Glutamatergic neuron (in vitro differentiated cells): ENCODE data around the gene CACNB2. TPM values are rescaled to one million over a fixed set of nuclear protein-coding genes. Genes with fewer than 3 reads are reported as not detected.

Experiments used
- DNase-seq: peaks from one replicate; pipeline ENCODE4 v3.0.0; 2022
- H3K27ac Mint-ChIP-seq: one replicate; pipeline ENCODE4 v1.8.0; 2020; ENCODE audit warnings: mild to moderate bottlenecking, mixed read lengths, inconsistent platforms; ENCODE audit not compliant: unreplicated experiment
- H3K27me3 Mint-ChIP-seq: one replicate; pipeline ENCODE4 v1.8.0; 2020; ENCODE audit warnings: mild to moderate bottlenecking, moderate library complexity, mixed read lengths, inconsistent platforms; ENCODE audit not compliant: unreplicated experiment
- H3K36me3 Mint-ChIP-seq: one replicate; pipeline ENCODE4 v1.8.0; 2020; ENCODE audit warnings: mild to moderate bottlenecking, mixed read lengths, inconsistent platforms; ENCODE audit not compliant: unreplicated experiment
- H3K4me1 Mint-ChIP-seq: one replicate; pipeline ENCODE4 v1.8.0; 2020; ENCODE audit warnings: mild to moderate bottlenecking, low read depth, mixed read lengths, inconsistent platforms; ENCODE audit not compliant: unreplicated experiment
- H3K4me3 Mint-ChIP-seq: one replicate; pipeline ENCODE4 v1.8.0; 2020; ENCODE audit warnings: mild to moderate bottlenecking, mixed read lengths, inconsistent platforms; ENCODE audit not compliant: unreplicated experiment
- H3K9me3 Mint-ChIP-seq: one replicate; pipeline ENCODE4 v1.8.0; 2020; ENCODE audit warnings: mild to moderate bottlenecking, moderate library complexity, mixed read lengths, inconsistent platforms; ENCODE audit not compliant: unreplicated experiment
- CTCF ChIP-seq: fragments of 200-600 bp; sonication (generic); IDR thresholded peaks from one replicate; pipeline ENCODE4 v1.5.0; 2021; ENCODE audit not compliant: partially characterized antibody, unreplicated experiment
- total RNA-seq: library from RNA; stranded (reverse); fragmentation: NEBNext Ultra II Directional; extraction: Animal tissue kit (Norgen Biotek cat#: 25700); gene quantifications from one replicate; pipeline ENCODE4 v1.2.1, GENCODE V29; 2021; ENCODE audit not compliant: unreplicated experiment

The CACNB2 gene
- total RNA-seq, 1 donor from 2014 or later = 3.2 TPM

DNA sequence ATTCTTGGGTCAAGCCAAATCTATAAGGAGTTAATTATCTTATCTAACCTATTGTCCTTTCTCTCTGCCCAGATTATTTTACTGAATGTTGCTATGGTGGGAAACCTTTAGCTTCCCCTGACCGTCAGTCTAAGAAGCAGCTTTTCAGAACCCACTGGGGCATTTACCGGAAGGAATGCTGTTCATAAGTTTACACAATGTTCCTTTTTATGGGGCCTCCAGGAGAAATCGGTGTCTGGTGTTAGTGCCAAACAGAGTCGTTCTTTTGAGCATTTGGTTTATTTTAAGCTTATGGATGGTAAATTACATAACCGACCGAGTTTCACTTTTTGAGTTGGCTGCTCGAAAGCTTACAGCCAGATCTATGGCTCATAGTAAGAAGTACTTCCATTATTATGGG lies 111.9 kb downstream of the CACNB2 start:
- TF ChIP-seq CTCF = no peak
- Mint-ChIP-seq H3K36me3 (no peaks in the 10 kb centered on the region), H3K27ac (no peak overlapping the region), H3K4me3 (no peak overlapping the region), H3K4me1 (no peaks in the 10 kb centered on the region), H3K9me3 (no peaks in the 10 kb centered on the region), H3K27me3 (peaks cover 3% of the 10 kb centered on the region)
- no peak for DNase-seq

DNA sequence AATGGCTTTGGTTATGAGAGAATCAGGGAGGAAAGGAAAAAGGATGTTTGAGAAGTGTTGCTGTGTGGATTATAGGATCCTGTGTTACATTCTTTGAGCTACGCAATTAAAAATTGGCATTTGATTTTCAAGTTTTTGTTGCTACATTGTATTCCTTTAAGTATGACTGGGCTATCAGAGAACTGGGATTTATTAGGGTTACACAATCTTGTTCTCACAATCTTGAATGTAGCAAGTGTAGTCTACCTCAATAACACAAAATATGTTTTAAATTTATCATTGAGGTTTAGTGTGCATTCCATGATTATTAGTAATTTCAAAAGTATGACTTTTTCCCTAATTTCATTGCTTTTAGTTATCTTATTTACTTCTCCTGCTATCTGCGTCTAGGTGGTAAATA lies 113.9 kb downstream of the CACNB2 start:
- Mint-ChIP-seq H3K4me3 (no peak overlapping the region), H3K9me3 (no peaks in the 10 kb centered on the region), H3K27ac (no peak overlapping the region), H3K4me1 (no peaks in the 10 kb centered on the region), H3K27me3 (peaks cover 2% of the 10 kb centered on the region), H3K36me3 (no peaks in the 10 kb centered on the region)
- no peak for TF ChIP-seq CTCF
- no peak for DNase-seq

- H3K27ac Mint-ChIP-seq = no peak overlapping the region
- H3K4me1 Mint-ChIP-seq = no peaks in the 10 kb centered on the region
- no peaks in the 10 kb centered on the region for H3K9me3 Mint-ChIP-seq
- no peak for DNase-seq
- H3K36me3 Mint-ChIP-seq = no peaks in the 10 kb centered on the region
- peaks cover 2% of the 10 kb centered on the region for H3K27me3 Mint-ChIP-seq
- no peak overlapping the region for H3K4me3 Mint-ChIP-seq
- TF ChIP-seq CTCF = no peak
Measured at GRCh38 chr10:18254692-18255091, 114.5 kb downstream of the CACNB2 start.

DNA sequence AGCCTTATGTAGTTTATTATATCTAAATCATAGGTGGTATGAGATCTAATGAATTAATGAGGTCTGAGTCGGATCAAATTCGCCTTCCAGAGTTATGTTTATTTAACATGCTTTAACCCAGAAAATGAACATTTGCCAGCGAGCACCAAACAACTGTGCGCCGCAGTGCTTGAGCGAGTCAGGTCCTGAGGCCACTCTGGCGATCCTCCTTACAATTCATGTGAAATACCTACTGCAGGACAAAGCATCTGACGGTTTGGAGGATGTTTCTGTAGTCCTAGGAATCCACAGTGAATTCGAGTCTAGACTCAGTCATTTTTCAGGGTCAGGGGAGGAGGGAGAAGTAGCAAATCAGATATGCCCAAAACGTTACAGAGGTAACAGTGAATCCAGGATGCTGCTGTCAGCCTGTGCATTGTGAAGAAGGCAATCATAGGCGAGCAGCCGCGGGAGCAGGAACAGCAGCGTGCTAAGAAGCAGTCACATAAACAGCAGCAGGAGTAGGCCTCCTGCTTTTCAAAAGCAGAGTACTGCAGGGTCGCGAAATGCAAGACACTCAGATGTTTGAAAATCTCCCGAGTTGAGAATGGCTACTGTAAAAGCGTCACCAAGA lies 120.2 kb downstream of the CACNB2 start:
- no peak for TF ChIP-seq CTCF
- Mint-ChIP-seq H3K4me3 (no peak overlapping the region), H3K9me3 (no peaks in the 10 kb centered on the region), H3K4me1 (peaks cover 6% of the 10 kb centered on the region), H3K27ac (no peak overlapping the region), H3K36me3 (no peaks in the 10 kb centered on the region), H3K27me3 (no peaks in the 10 kb centered on the region)
- no peak for DNase-seq

DNA sequence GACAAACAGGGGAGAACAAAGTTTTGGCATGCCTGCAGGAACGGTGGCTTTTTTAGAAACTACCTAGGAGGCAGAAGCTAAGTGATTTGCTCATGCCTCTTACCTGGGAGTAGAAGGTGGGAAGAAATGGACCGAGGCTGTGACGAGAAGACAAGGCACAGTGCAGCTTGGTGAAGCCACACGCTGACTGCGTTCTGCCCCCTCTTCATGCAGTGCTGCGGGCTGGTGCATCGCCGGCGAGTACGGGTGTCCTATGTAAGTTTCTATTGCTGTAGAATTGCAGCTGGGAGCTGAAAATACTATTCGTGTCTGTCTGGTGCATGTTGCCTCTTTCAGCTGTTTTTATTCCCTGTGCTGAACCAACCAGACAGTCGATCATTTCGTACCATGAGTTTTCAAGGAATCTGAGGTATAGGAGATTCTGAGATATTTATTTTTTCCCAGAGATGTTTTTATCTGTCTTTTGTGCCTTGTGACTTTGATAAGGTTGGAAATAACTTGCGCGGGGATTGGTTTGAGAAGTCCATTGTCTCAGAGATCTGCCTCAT lies 120.9 kb downstream of the CACNB2 start:
- no peak overlapping the region for H3K4me3 Mint-ChIP-seq
- DNase-seq = no peak
- no peaks in the 10 kb centered on the region for H3K9me3 Mint-ChIP-seq
- H3K27ac Mint-ChIP-seq = no peak overlapping the region
- peaks cover 6% of the 10 kb centered on the region for H3K4me1 Mint-ChIP-seq
- no peaks in the 10 kb centered on the region for H3K36me3 Mint-ChIP-seq
- TF ChIP-seq CTCF = no peak
- H3K27me3 Mint-ChIP-seq = no peaks in the 10 kb centered on the region
